ENCODE data around the gene ERRFI1. TPM values are rescaled to one million over a fixed set of nuclear protein-coding genes. Genes with fewer than 3 reads are reported as not detected.
A peak's percentile ranks its signal among the peaks of the same experiment; 100 is the strongest.

Gene ERRFI1
- total RNA-seq, 1 donor = 70.4 TPM

- DNase-seq (ENCODE audit: low read depth) = peak; percentile 85
- H3K4me3 ChIP-seq (ENCODE audit: low read depth, low read length) = peak overlapping the region; percentile 16
- TF ChIP-seq, protein P1, sequence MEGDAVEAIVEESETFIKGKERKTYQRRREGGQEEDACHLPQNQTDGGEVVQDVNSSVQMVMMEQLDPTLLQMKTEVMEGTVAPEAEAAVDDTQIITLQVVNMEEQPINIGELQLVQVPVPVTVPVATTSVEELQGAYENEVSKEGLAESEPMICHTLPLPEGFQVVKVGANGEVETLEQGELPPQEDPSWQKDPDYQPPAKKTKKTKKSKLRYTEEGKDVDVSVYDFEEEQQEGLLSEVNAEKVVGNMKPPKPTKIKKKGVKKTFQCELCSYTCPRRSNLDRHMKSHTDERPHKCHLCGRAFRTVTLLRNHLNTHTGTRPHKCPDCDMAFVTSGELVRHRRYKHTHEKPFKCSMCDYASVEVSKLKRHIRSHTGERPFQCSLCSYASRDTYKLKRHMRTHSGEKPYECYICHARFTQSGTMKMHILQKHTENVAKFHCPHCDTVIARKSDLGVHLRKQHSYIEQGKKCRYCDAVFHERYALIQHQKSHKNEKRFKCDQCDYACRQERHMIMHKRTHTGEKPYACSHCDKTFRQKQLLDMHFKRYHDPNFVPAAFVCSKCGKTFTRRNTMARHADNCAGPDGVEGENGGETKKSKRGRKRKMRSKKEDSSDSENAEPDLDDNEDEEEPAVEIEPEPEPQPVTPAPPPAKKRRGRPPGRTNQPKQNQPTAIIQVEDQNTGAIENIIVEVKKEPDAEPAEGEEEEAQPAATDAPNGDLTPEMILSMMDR (IDR thresholded peaks at IDR 0.05; ENCODE audit: insufficient read depth, low read depth, low read length) = peak; percentile 53
Measured at GRCh38 chr1:8015036-8015808, 10.9 kb downstream of the ERRFI1 start.

- TF ChIP-seq, protein P1 (IDR thresholded peaks at IDR 0.05; ENCODE audit: insufficient read depth, low read depth, low read length) = no peak
- no peak overlapping the region for H3K4me3 ChIP-seq (ENCODE audit: low read depth, low read length)
- peak; percentile 14 for DNase-seq (ENCODE audit: low read depth)
Measured at GRCh38 chr1:8014381-8014988, 11.6 kb downstream of the ERRFI1 start.

DNA sequence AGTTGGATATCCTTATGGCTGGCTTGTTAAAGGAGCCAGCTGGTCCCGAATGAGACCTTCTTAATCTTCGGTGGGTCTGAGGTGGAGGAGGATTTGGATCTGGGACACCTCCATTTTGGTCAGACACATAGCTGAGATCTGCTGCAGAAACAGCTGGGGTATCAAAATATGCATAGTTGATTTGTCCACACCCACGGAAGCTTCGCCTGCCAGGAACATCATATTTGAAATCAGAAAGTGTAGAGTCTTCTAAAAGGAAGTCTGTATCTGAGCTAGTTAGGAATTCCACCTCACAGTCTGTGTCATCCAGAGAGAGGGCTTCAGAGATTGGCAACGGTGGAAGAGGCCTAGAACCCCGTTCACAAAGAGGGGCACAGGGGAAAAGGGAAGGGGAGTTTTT is 12.3 kb downstream of the ERRFI1 start:
- DNase-seq (ENCODE audit: low read depth) = peak; percentile 12
- TF ChIP-seq, protein P1 (IDR thresholded peaks at IDR 0.05; ENCODE audit: insufficient read depth, low read depth, low read length) = no peak
- no peak overlapping the region for H3K4me3 ChIP-seq (ENCODE audit: low read depth, low read length)

- no peak overlapping the region for H3K4me3 ChIP-seq (ENCODE audit: low read depth, low read length)
- DNase-seq (ENCODE audit: low read depth) = peak; percentile 13
- TF ChIP-seq, protein P1 (IDR thresholded peaks at IDR 0.05; ENCODE audit: insufficient read depth, low read depth, low read length) = no peak
Measured at GRCh38 chr1:8013399-8013798, 12.7 kb downstream of the ERRFI1 start.

GRCh38 chr1:8012955-8013354 is 13.2 kb downstream of the ERRFI1 start:
- no peak overlapping the region for H3K4me3 ChIP-seq (ENCODE audit: low read depth, low read length)
- DNase-seq (ENCODE audit: low read depth) = peak; percentile 13
- TF ChIP-seq, protein P1 (IDR thresholded peaks at IDR 0.05; ENCODE audit: insufficient read depth, low read depth, low read length) = no peak

- DNase-seq (ENCODE audit: low read depth) = peak; percentile 38
- TF ChIP-seq, protein P1 (IDR thresholded peaks at IDR 0.05; ENCODE audit: insufficient read depth, low read depth, low read length) = no peak
- no peak overlapping the region for H3K4me3 ChIP-seq (ENCODE audit: low read depth, low read length)
Measured at GRCh38 chr1:8011923-8012858, 13.9 kb downstream of the ERRFI1 start.
